Parathyroid adenoma (tissue), 2 donors: Measurements from ENCODE around the gene MUC6.

ENCODE experiments used
- H2AFZ ChIP-seq: fragments of 300-600 bp; sonication (generic); one replicate; pipeline ENCODE4 v1.7.0; 2017; ENCODE audit warnings: antibody characterized with exemption, mild to moderate bottlenecking
- H3K27ac ChIP-seq: fragments of 300-600 bp; sonication (generic); one replicate; pipeline ENCODE4 v1.7.0; 2017
- H3K27me3 ChIP-seq: fragments of 300-600 bp; sonication (generic); one replicate; pipeline ENCODE4 v1.7.0; 2017; ENCODE audit warnings: low read length; ENCODE audit not compliant: control insufficient read depth, insufficient read depth
- H3K36me3 ChIP-seq: fragments of 300-600 bp; sonication (generic); one replicate; pipeline ENCODE4 v1.7.0; 2017; ENCODE audit warnings: low read length; ENCODE audit not compliant: control insufficient read depth, insufficient read depth
- H3K4me1 ChIP-seq: fragments of 300-600 bp; sonication (generic); one replicate; pipeline ENCODE4 v1.7.0; 2017; ENCODE audit warnings: control low read depth
- H3K4me2 ChIP-seq: fragments of 300-600 bp; sonication (generic); one replicate; pipeline ENCODE4 v1.7.0; 2017; ENCODE audit warnings: low read length
- H3K4me3 ChIP-seq: fragments of 300-600 bp; sonication (generic); one replicate; pipeline ENCODE4 v1.7.0; 2017; ENCODE audit warnings: low read depth, low read length
- H3K79me2 ChIP-seq: fragments of 300-600 bp; sonication (generic); one replicate; pipeline ENCODE4 v1.7.0; 2017; ENCODE audit warnings: control low read depth
- H3K9ac ChIP-seq: fragments of 300-600 bp; sonication (generic); one replicate; pipeline ENCODE4 v1.7.0; 2017; ENCODE audit warnings: mild to moderate bottlenecking
- H3K9me3 ChIP-seq: fragments of 300-600 bp; sonication (generic); one replicate; pipeline ENCODE4 v1.7.0; 2017; ENCODE audit warnings: low read length; ENCODE audit not compliant: control insufficient read depth
- TF ChIP-seq, protein P1 (sequence below): fragments of 300-600 bp; sonication (generic); IDR thresholded peaks from one replicate; pipeline ENCODE4 v1.7.0; 2017; ENCODE audit warnings: antibody characterized with exemption, mild to moderate bottlenecking
- donor health status: primary hyperparathyroidism.

MUC6 gene

DNA sequence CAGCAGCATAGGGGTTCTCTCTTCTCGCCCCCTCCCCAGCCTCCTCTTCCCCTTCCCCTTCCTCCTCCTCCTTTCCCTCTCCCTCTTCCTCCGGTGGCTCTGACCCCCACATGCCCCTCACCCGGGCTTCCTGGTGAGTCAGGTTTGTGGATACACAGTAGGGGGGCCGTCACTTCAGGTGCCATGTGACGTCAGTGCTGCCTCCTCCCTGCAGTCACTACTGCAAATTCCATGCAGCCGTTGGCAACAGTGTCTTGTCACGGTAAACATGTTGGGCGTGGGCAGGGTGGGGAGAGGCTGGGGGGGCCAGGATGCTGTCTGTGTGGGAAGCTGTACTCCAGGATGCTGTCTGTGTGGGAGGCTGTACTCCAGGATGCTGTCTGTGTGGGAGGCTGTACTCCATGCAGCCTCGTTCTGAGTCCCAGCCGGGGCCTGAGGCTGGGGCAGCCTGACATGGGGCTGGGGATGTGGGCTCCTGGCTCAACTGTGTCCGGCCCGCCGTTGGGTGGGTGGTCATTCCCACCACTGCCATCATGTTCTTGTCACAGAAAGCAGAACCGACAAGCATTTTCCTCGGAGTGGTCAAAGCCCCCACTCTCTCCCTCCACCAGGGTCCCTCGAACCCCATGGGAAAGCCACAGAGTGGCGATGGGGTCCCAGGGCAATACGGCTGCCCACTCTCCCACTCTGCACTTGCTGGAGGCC is 35.8 kb upstream of the MUC6 start:
- Histone ChIP-seq H3K9me3 (no peaks in the 10 kb centered on the region), H2AFZ (no peak overlapping the region), H3K4me2 (no peak overlapping the region), H3K9ac (no peak overlapping the region), H3K79me2 (no peaks in the 10 kb centered on the region), H3K4me1 (no peaks in the 10 kb centered on the region), H3K27ac (no peak overlapping the region), H3K36me3 (no peaks in the 10 kb centered on the region), H3K27me3 (no peaks in the 10 kb centered on the region), H3K4me3 (no peak overlapping the region)
- TF ChIP-seq, protein P1, sequence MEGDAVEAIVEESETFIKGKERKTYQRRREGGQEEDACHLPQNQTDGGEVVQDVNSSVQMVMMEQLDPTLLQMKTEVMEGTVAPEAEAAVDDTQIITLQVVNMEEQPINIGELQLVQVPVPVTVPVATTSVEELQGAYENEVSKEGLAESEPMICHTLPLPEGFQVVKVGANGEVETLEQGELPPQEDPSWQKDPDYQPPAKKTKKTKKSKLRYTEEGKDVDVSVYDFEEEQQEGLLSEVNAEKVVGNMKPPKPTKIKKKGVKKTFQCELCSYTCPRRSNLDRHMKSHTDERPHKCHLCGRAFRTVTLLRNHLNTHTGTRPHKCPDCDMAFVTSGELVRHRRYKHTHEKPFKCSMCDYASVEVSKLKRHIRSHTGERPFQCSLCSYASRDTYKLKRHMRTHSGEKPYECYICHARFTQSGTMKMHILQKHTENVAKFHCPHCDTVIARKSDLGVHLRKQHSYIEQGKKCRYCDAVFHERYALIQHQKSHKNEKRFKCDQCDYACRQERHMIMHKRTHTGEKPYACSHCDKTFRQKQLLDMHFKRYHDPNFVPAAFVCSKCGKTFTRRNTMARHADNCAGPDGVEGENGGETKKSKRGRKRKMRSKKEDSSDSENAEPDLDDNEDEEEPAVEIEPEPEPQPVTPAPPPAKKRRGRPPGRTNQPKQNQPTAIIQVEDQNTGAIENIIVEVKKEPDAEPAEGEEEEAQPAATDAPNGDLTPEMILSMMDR = no peak

DNA sequence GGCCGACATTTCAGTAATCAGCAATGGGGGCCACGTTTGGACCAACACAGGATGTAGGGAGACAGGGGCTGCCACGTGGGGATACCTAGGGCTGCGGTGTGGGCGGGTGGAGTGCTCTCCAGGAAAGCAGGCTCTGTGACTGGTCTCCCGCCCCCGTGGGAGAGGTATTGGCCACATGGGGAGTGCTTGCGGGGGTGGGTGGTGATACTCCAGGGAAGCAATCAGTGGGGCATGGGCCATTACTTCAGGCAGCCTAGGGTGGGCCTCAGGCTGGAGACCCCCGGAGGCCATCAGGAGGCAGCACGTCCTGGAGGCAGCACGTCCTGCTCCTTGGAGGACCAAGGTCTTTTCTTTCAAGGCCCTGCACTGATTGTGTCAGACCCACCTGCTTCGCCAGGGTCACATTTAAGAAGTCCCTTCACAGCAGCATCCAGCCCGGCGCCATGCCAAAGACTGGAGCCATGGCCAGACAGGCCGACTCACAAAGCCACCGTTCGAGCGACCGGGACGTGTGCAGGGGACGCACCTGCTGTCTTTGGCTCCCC is 35.1 kb upstream of the MUC6 start:
- Histone ChIP-seq H3K4me3 (no peak overlapping the region), H3K27ac (no peak overlapping the region), H3K9ac (no peak overlapping the region), H3K27me3 (no peaks in the 10 kb centered on the region), H3K79me2 (no peaks in the 10 kb centered on the region), H3K4me2 (no peak overlapping the region), H3K36me3 (no peaks in the 10 kb centered on the region), H2AFZ (no peak overlapping the region), H3K9me3 (no peaks in the 10 kb centered on the region), H3K4me1 (no peaks in the 10 kb centered on the region)
- TF ChIP-seq, protein P1 = no peak

GRCh38 chr11:1070594-1071462 is 34.3 kb upstream of the MUC6 start:
- no peak overlapping the region for H3K4me3 ChIP-seq

DNA sequence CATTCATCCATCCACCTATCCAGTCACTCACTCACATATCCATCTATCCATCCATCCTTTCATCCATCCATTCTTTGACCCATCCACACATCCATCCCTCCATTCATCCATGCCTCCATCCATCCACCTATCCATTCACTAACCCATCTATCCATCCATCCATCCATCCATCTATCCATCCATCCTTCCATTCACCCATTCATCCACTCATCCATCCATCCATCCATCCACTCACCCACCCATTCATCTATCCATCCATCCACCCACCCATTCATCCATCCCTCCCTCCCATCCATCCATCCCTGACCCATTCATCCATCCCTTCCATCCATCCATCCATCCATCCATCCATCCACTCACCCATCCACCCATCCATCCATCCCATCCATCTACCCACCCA is 33.2 kb upstream of the MUC6 start:
- H3K36me3 ChIP-seq = no peaks in the 10 kb centered on the region
- H2AFZ ChIP-seq = no peak overlapping the region
- H3K4me3 ChIP-seq = no peak overlapping the region
- H3K9ac ChIP-seq = no peak overlapping the region
- H3K9me3 ChIP-seq = no peaks in the 10 kb centered on the region
- no peak overlapping the region for H3K27ac ChIP-seq
- no peak overlapping the region for H3K4me2 ChIP-seq
- H3K4me1 ChIP-seq = no peaks in the 10 kb centered on the region
- TF ChIP-seq, protein P1 = no peak
- H3K79me2 ChIP-seq = no peaks in the 10 kb centered on the region
- H3K27me3 ChIP-seq = no peaks in the 10 kb centered on the region

More at GRCh38 chr11:1070594-1071462, 34.3 kb upstream of the MUC6 start:
- no peaks in the 10 kb centered on the region for H3K4me1 ChIP-seq
- no peaks in the 10 kb centered on the region for H3K27me3 ChIP-seq
- no peak overlapping the region for H3K9ac ChIP-seq
- H3K4me2 ChIP-seq = no peak overlapping the region
- no peak overlapping the region for H3K27ac ChIP-seq
- H3K79me2 ChIP-seq = no peaks in the 10 kb centered on the region
- H2AFZ ChIP-seq = no peak overlapping the region
- TF ChIP-seq, protein P1 = no peak
- no peaks in the 10 kb centered on the region for H3K36me3 ChIP-seq
- H3K9me3 ChIP-seq = no peaks in the 10 kb centered on the region
